ENCODE measurements around the gene GOLGA8S.
"Not testable (repeated sequence)": the region's sequence is repeated elsewhere in the genome, so short reads cannot be mapped to it uniquely, and the experiment has no call there.

DNA sequence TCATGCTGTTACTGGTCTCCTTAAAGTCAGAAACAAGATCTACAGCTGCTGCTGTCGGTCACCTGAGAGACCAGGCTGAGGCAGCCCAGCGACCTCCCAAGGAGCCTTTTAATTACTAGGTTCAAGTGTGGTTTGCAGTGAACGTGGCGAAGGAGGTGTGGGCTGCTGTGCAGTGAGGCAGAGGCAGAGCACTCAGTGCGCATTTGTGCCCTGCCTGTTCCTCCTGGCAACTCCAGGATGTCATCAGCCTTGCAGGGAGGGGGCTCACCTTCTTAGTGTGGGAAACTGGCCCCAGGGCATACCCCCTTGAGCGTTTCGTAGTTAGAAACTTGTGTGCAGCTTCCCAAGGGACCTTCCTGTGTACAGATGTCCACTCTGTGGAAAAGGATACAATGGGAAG is 26.6 kb downstream of the GOLGA8S start:
- TF ChIP-seq, protein P1, sequence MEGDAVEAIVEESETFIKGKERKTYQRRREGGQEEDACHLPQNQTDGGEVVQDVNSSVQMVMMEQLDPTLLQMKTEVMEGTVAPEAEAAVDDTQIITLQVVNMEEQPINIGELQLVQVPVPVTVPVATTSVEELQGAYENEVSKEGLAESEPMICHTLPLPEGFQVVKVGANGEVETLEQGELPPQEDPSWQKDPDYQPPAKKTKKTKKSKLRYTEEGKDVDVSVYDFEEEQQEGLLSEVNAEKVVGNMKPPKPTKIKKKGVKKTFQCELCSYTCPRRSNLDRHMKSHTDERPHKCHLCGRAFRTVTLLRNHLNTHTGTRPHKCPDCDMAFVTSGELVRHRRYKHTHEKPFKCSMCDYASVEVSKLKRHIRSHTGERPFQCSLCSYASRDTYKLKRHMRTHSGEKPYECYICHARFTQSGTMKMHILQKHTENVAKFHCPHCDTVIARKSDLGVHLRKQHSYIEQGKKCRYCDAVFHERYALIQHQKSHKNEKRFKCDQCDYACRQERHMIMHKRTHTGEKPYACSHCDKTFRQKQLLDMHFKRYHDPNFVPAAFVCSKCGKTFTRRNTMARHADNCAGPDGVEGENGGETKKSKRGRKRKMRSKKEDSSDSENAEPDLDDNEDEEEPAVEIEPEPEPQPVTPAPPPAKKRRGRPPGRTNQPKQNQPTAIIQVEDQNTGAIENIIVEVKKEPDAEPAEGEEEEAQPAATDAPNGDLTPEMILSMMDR (IDR thresholded peaks at IDR 0.05), result not testable (repeated sequence)
- TF ChIP-seq EZH2 (IDR thresholded peaks at IDR 0.05; ENCODE audit: borderline replicate concordance, insufficient read depth, low read depth, low read length, poor library complexity, severe bottlenecking), result not testable (repeated sequence)

All from B cell (primary cell).